Retinal pigment epithelial cell (primary cell): ENCODE data around the gene PLP2.

ENCODE experiments used
- DNase-seq: peaks from one replicate; pipeline ENCODE4 v3.0.0-alpha.2; 2010; ENCODE audit warnings: low read depth
- H3K4me3 ChIP-seq: 2 replicates; pipeline ENCODE4 v1.5.1; 2011; ENCODE audit warnings: mild to moderate bottlenecking, low read length, control low read depth, moderate library complexity
- CTCF ChIP-seq: conservative IDR thresholded peaks from 2 replicates; pipeline ENCODE4 v1.5.1; 2011; ENCODE audit warnings: low read depth, low read length, control low read depth, inconsistent platforms

PLP2 gene

GRCh38 chrX:49155900-49156837 is 15.5 kb upstream of the PLP2 start:
- TF ChIP-seq CTCF: peak; percentile 60
- peak; percentile 64 for DNase-seq
- peak overlapping the region; percentile 45 for H3K4me3 ChIP-seq

GRCh38 chrX:49157194-49157593 is 14.5 kb upstream of the PLP2 start:
- no peak for TF ChIP-seq CTCF
- no peak for DNase-seq
- no peak overlapping the region for H3K4me3 ChIP-seq

GRCh38 chrX:49160908-49161307 is 10.8 kb upstream of the PLP2 start:
- no peak for TF ChIP-seq CTCF
- no peak for DNase-seq
- no peak overlapping the region for H3K4me3 ChIP-seq

GRCh38 chrX:49161632-49162031 is 10.1 kb upstream of the PLP2 start:
- no peak overlapping the region for H3K4me3 ChIP-seq
- no peak for DNase-seq
- TF ChIP-seq CTCF: no peak

- DNase-seq: no peak
- peak within 1 kb of the TSS; percentile 35 for H3K4me3 ChIP-seq
- no peak for TF ChIP-seq CTCF
These were observed 9.1 kb upstream of the PLP2 start, which contains the start of gene MAGIX for GRCh38 chrX:49162620-49163019. MAGIX (plus strand) TSS chrX:49162758; CDS start chrX:49162890, 132 bp downstream.

- DNase-seq: no peak
- H3K4me3 ChIP-seq: peak overlapping the region; percentile 37
- TF ChIP-seq CTCF: peak; percentile 39
These were observed 7.9 kb upstream of the PLP2 start for GRCh38 chrX:49163555-49164419.
